ENCODE measurements around the gene TBX6.

GRCh38 chr16:30119428-30119827 lies 27.7 kb upstream of the TBX6 start:
- TF ChIP-seq POLR2AphosphoS5 (IDR thresholded peaks at IDR 0.05; ENCODE audit: borderline replicate concordance, low read depth, low read length) (no peak), EZH2 (IDR thresholded peaks at IDR 0.05) (no peak)

Measured in SK-N-MC (cell line).